IMR-90 (cell line): ENCODE data around the gene MTAP. TPM values are rescaled to one million over a fixed set of nuclear protein-coding genes. Genes with fewer than 3 reads are reported as not detected.

ENCODE experiments used
- ATAC-seq: fragments of 200-7000 bp; cut with Tn5 transposase; 2 replicates; pipeline ENCODE4 v1.9.1; 2020; ENCODE audit warnings: low read depth, mild to moderate bottlenecking, moderate library complexity
- BruUV-seq: library from RNA; stranded (reverse); fragments of 400-500 nt; replicated peaks from 2 replicates; lab custom pipeline; 2021; lab: Mats Ljungman, UMichigan
- CTCF ChIA-PET: fragments of 300-600 bp; formaldehyde crosslinking; extraction: SDS; loops from one replicate; lab custom pipeline; 2021; ENCODE audit warnings: antibody characterized with exemption; lab: Yijun Ruan, JAX
- POLR2A ChIA-PET: fragments of 300-600 bp; sonication (Branson Sonifier 250); formaldehyde crosslinking; loops from one replicate; lab custom pipeline; 2022; ENCODE audit warnings: antibody characterized with exemption; ENCODE audit not compliant: unreplicated experiment; lab: Charles Lee
- DNase-seq: peaks from one replicate; pipeline ENCODE4 v3.0.0; 2013
- H2AFZ ChIP-seq: replicated peaks from 2 replicates; pipeline ENCODE3; 2013; ENCODE audit warnings: low read length, mild to moderate bottlenecking; ENCODE audit not compliant: poor library complexity
- H2AK5ac ChIP-seq: 2 replicates; pipeline ENCODE4 v1.6.1; 2013; ENCODE audit warnings: low read depth, low read length, inconsistent platforms
- H2AK9ac ChIP-seq: replicated peaks from 2 replicates; pipeline ENCODE3; 2013; ENCODE audit warnings: mild to moderate bottlenecking, low read depth, low read length, moderate library complexity; ENCODE audit not compliant: poor library complexity
- H2BK120ac ChIP-seq: 2 replicates; pipeline ENCODE4 v1.6.1; 2013; ENCODE audit warnings: low read depth, low read length, inconsistent platforms
- H2BK15ac ChIP-seq: 3 replicates; pipeline ENCODE4 v1.6.1; 2013; ENCODE audit warnings: low read depth, low read length, inconsistent platforms
- H2BK20ac ChIP-seq: 2 replicates; pipeline ENCODE4 v1.6.1; 2013; ENCODE audit warnings: low read depth, mild to moderate bottlenecking, inconsistent platforms, low read length, moderate library complexity
- H2BK5ac ChIP-seq: 2 replicates; pipeline ENCODE4 v1.6.1; 2013; ENCODE audit warnings: mild to moderate bottlenecking, low read depth, low read length, inconsistent platforms; ENCODE audit not compliant: poor library complexity, severe bottlenecking
- H3K14ac ChIP-seq: replicated peaks from 2 replicates; pipeline ENCODE4 v1.6.1; 2013; ENCODE audit warnings: low read depth, low read length, inconsistent platforms
- H3K18ac ChIP-seq: 2 replicates; pipeline ENCODE4 v1.6.1; 2013; ENCODE audit warnings: low read depth, low read length, control low read depth
- H3K23ac ChIP-seq: 2 replicates; pipeline ENCODE4 v1.6.1; 2013; ENCODE audit warnings: low read depth, low read length, inconsistent platforms
- H3K27ac ChIP-seq: 2 replicates; pipeline ENCODE4 v1.5.1; 2013; ENCODE audit warnings: mild to moderate bottlenecking, control low read depth, low read length; ENCODE audit not compliant: insufficient read depth
- H3K27me3 ChIP-seq: 2 replicates; pipeline ENCODE4 v1.6.1; 2013; ENCODE audit warnings: low read length; ENCODE audit not compliant: control insufficient read depth, insufficient read depth
- H3K36me3 ChIP-seq: 2 replicates; pipeline ENCODE4 v1.6.1; 2013; ENCODE audit warnings: low read length, mixed read lengths; ENCODE audit not compliant: control insufficient read depth, insufficient read depth
- H3K4ac ChIP-seq: 2 replicates; pipeline ENCODE4 v1.6.1; 2013; ENCODE audit warnings: low read depth, low read length, inconsistent platforms
- H3K4me1 ChIP-seq: 2 replicates; pipeline ENCODE4 v1.6.1; 2013; ENCODE audit warnings: low read length, mixed read lengths; ENCODE audit not compliant: control insufficient read depth, insufficient read depth
- H3K4me2 ChIP-seq: 2 replicates; pipeline ENCODE4 v1.6.1; 2013; ENCODE audit warnings: low read depth, mild to moderate bottlenecking, control low read depth, low read length, moderate library complexity
- H3K4me3 ChIP-seq: 2 replicates; pipeline ENCODE4 v1.5.1; 2013; ENCODE audit warnings: low read depth, mild to moderate bottlenecking, control low read depth, low read length, moderate library complexity; ENCODE audit not compliant: insufficient read depth
- H3K56ac ChIP-seq: 2 replicates; pipeline ENCODE4 v1.6.1; 2013; ENCODE audit warnings: low read length, inconsistent platforms; ENCODE audit not compliant: insufficient read depth; ENCODE audit errors: extremely low read depth
- H3K79me1 ChIP-seq, 2 experiments: 2 replicates each; pipeline ENCODE4 v1.6.1; 2013; ENCODE audit warnings: low read length in 2 of 2, inconsistent platforms in 1 of 2, low read depth in 1 of 2
- H3K9ac ChIP-seq: 2 replicates; pipeline ENCODE4 v1.6.1; 2013; ENCODE audit warnings: low read depth, low read length, control low read depth
- H3K9me1 ChIP-seq: 2 replicates; pipeline ENCODE4 v1.6.1; 2013; ENCODE audit warnings: low read length, inconsistent platforms; ENCODE audit not compliant: insufficient read depth
- H3K9me3 ChIP-seq: 2 replicates; pipeline ENCODE4 v1.6.1; 2013; ENCODE audit warnings: low read length; ENCODE audit not compliant: control insufficient read depth, insufficient read depth
- H4K20me1 ChIP-seq: 2 replicates; pipeline ENCODE4 v1.6.1; 2013; ENCODE audit warnings: low read length, inconsistent platforms; ENCODE audit not compliant: insufficient read depth
- H4K5ac ChIP-seq: 2 replicates; pipeline ENCODE4 v1.6.1; 2013; ENCODE audit warnings: mild to moderate bottlenecking, low read depth, low read length, control low read depth
- H4K8ac ChIP-seq, 2 experiments: 2 replicates each; pipeline ENCODE4 v1.6.1; 2013; ENCODE audit warnings: low read depth in 2 of 2, low read length in 2 of 2, control low read depth in 1 of 2, inconsistent platforms in 1 of 2
- H4K91ac ChIP-seq: 2 replicates; pipeline ENCODE4 v1.6.1; 2013; ENCODE audit warnings: low read depth, low read length, inconsistent platforms; ENCODE audit not compliant: insufficient read depth
- BHLHE40 ChIP-seq: fragments of 150-350 bp; IDR thresholded peaks from 2 replicates; pipeline ENCODE4 v1.6.1; 2016; ENCODE audit warnings: mild to moderate bottlenecking, low read depth, low read length
- CEBPB ChIP-seq: IDR thresholded peaks from 2 replicates; pipeline ENCODE4 v1.6.1; 2012; ENCODE audit warnings: low read depth, low read length, improper control_type of control experiment
- CHD1 ChIP-seq: IDR thresholded peaks from 2 replicates; pipeline ENCODE4 v1.6.1; 2012; ENCODE audit warnings: low read depth, low read length, improper control_type of control experiment
- CTCF ChIP-seq: conservative IDR thresholded peaks from 2 replicates; pipeline ENCODE4 v1.5.1; 2012; ENCODE audit warnings: mild to moderate bottlenecking, low read depth, low read length, improper control_type of control experiment
- ELK1 ChIP-seq: fragments of 150-350 bp; IDR thresholded peaks from 2 replicates; pipeline ENCODE4 v1.6.1; 2016; ENCODE audit warnings: low read depth, mild to moderate bottlenecking, low read length, moderate library complexity, borderline replicate concordance
- MAFK ChIP-seq: IDR thresholded peaks from 2 replicates; pipeline ENCODE4 v1.6.1; 2012; ENCODE audit warnings: low read depth, low read length, improper control_type of control experiment
- MAZ ChIP-seq: IDR thresholded peaks from 2 replicates; pipeline ENCODE4 v1.6.1; 2012; ENCODE audit warnings: low read depth, mild to moderate bottlenecking, low read length, improper control_type of control experiment, moderate library complexity, borderline replicate concordance
- POLR2A ChIP-seq: IDR thresholded peaks from 2 replicates; pipeline ENCODE4 v1.6.1; 2012; ENCODE audit warnings: mild to moderate bottlenecking, low read depth, low read length
- RAD21 ChIP-seq: IDR thresholded peaks from 2 replicates; pipeline ENCODE4 v1.6.1; 2012; ENCODE audit warnings: low read length, improper control_type of control experiment
- RCOR1 ChIP-seq: IDR thresholded peaks from 2 replicates; pipeline ENCODE4 v1.6.1; 2012; ENCODE audit warnings: mild to moderate bottlenecking, low read length, improper control_type of control experiment; ENCODE audit not compliant: insufficient replicate concordance
- RFX5 ChIP-seq: IDR thresholded peaks from 2 replicates; pipeline ENCODE4 v1.8.0; 2012; ENCODE audit warnings: low read depth, mild to moderate bottlenecking, low read length, moderate library complexity
- SMC3 ChIP-seq: fragments of 150-350 bp; IDR thresholded peaks from 2 replicates; pipeline ENCODE4 v1.6.1; 2016; ENCODE audit warnings: low read depth, mild to moderate bottlenecking, antibody characterized with exemption, low read length, moderate library complexity
- WGBS, 2 experiments: methylation state at CpG; one replicate each; pipeline versions ENCODE4 v1.1.5 to v1.1.7; 2013; ENCODE audit warnings: missing lambda C conversion rate in 2 of 2; ENCODE audit not compliant: insufficient read length in 1 of 2; ENCODE audit errors: extremely low coverage in 2 of 2; 5-methylcytosine and 5-hydroxymethylcytosine counted together
- dilution Hi-C: fragments of 300-500 bp; cut with HindIII; formaldehyde crosslinking; loops from one replicate; pipeline ENCODE4 v1.14.3; 2018; ENCODE audit warnings: low sequenced_read_pairs; ENCODE audit not compliant: unreplicated experiment
- in situ Hi-C: fragments of 300-500 bp; cut with MboI; formaldehyde crosslinking; loops from 3 replicates; pipeline ENCODE4 v1.14.3; 2019; ENCODE audit warnings: low sequenced_read_pairs, inconsistent platforms, mixed read lengths
- intact Hi-C: fragments of 100-400 bp; cut with micrococcal nuclease; formaldehyde crosslinking; loops from 2 replicates; pipeline ENCODE4 v1.10.0; 2022
- polyA plus RNA-seq, 3 experiments: library from polyadenylated mRNA; depleted of rRNA; stranded (reverse); fragments of >200 nt; gene quantifications; 2 replicates each; pipeline ENCODE4 v1.2.3, GENCODE V29; 2012; ENCODE audit warnings: low replicate concordance in 1 of 3
- total RNA-seq: library from RNA; depleted of rRNA; stranded (reverse); fragments of >200 nt; gene quantifications from 2 replicates; pipeline ENCODE4 v1.2.3, GENCODE V29; 2012

The MTAP gene
- total and polyA plus RNA-seq, 2 of the 4 experiments (the other 2 are of a cell fraction) = 15.7 to 50.9 TPM

GRCh38 chr9:21830589-21830988, 28.2 kb downstream of the MTAP start:
- Histone ChIP-seq H3K27ac (no peak overlapping the region), H4K91ac (no peak overlapping the region), H3K9me1 (peaks cover 9% of the 10 kb centered on the region), H4K8ac (no peak overlapping the region; a peak in 1 of 4 replicates), H4K5ac (no peak overlapping the region; the same call in 1 of the 2 replicates), H3K36me3 (peaks cover 23% of the 10 kb centered on the region), H3K79me1 (peaks cover 42 to 76% of the 10 kb centered on the region in 2 experiments), H2AFZ (no peak overlapping the region), H3K14ac (peak overlapping the region; percentile 2; the same call in 1 of the 2 replicates), H3K4ac (no peak overlapping the region), H3K56ac (no peak overlapping the region), H3K18ac (no peak overlapping the region; the same call in 1 of the 2 replicates), H3K4me1 (peaks cover 15% of the 10 kb centered on the region), H3K27me3 (no peaks in the 10 kb centered on the region), H2AK5ac (no peak overlapping the region), H2BK15ac (no peak overlapping the region), H4K20me1 (peaks cover 1% of the 10 kb centered on the region; the same call in 1 of the 2 replicates), H3K9ac (no peak overlapping the region), H3K23ac (no peak overlapping the region), H3K4me2 (no peak overlapping the region), H3K4me3 (no peak overlapping the region), H3K9me3 (no peaks in the 10 kb centered on the region), H2AK9ac (no peak overlapping the region), H2BK20ac (no peak overlapping the region), H2BK120ac (no peak overlapping the region), H2BK5ac (peak overlapping the region; percentile 43)
- BruUV-seq = no TSS peak
- intact Hi-C loops = loop anchor here (5.0 kb wide), 1 partner anchor 137 kb away; no protein-coding TSS in a partner anchor
- ChIA-PET CTCF (interaction anchor here (0.6 kb wide), 1 partner anchor 19 kb away, joined by 4 read pairs; no protein-coding TSS in a partner anchor), POLR2A (no interaction called here)
- TF ChIP-seq BHLHE40 (no peak), CEBPB (no peak), MAZ (no peak), RCOR1 (no peak), CHD1 (no peak), ELK1 (no peak), CTCF (no peak), SMC3 (no peak), RAD21 (no peak), POLR2A (no peak), MAFK (no peak), RFX5 (no peak)
- WGBS, 2 experiments = no CpG with 5 or more reads among the region's 3 CpGs
- peak; percentile 44 for DNase-seq
- dilution Hi-C loops = no loop called here
- ATAC-seq = no peak
- in situ Hi-C loops = no loop called here
